IPS-18a (cell line): ENCODE measurements around the gene MAGEB1.

ENCODE experiments used
- H3K27ac ChIP-seq: one replicate; pipeline ENCODE4 v1.5.1; 2013; ENCODE audit warnings: low read length
- H3K27me3 ChIP-seq: one replicate; pipeline ENCODE4 v1.6.1; 2013; ENCODE audit warnings: mild to moderate bottlenecking, low read length; ENCODE audit not compliant: control insufficient read depth, insufficient read depth
- H3K36me3 ChIP-seq: one replicate; pipeline ENCODE4 v1.6.1; 2013; ENCODE audit warnings: low read depth, low read length; ENCODE audit not compliant: control insufficient read depth
- H3K4me1 ChIP-seq: one replicate; pipeline ENCODE4 v1.6.1; 2013; ENCODE audit warnings: low read depth, low read length; ENCODE audit not compliant: control insufficient read depth
- H3K4me3 ChIP-seq: one replicate; pipeline ENCODE4 v1.5.1; 2013; ENCODE audit warnings: low read length
- H3K9ac ChIP-seq: one replicate; pipeline ENCODE4 v1.6.1; 2013; ENCODE audit warnings: mild to moderate bottlenecking, low read length, moderate library complexity
- H3K9me3 ChIP-seq: one replicate; pipeline ENCODE4 v1.6.1; 2013; ENCODE audit warnings: low read depth, low read length; ENCODE audit not compliant: control insufficient read depth

Gene MAGEB1

DNA sequence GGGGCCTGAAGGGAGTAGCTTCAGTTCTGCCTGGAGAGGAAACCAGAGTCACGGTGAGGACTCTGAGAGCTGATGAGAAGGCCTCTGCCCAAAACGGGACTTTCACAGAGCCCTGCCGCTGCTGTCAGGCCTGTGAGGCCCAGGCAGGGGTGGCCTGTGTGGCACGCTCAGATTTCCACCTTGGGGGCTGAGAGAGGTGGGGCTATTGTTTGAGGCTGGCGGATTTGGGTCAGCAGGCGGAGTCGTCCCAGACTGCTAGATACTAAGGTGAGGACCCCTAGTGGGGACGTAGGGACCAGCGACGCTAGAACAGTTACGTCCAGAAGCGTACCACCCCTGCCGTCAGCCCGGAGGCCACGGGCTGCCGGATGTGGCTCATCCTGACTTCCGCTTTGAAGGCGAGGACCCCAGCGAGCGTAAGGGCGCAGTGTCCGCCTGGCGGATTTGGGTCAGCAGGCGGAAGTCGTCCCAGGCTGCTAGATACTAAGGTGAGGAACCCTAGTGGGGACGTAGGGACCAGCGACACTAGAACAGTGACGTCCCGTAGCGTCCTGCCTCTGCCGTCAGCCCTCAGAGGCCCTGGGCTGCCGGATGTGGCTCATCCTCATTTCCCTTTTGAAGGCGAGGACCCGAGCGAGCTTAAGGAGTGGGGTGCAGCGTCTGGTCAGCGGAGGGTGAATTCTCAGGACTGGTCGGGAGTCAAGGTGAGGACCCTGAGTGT lies at the start of gene MAGEB1:
MAGEB1 (plus strand) TSS at position 378 of the 721 bp plus-strand sequence. CDS start 3,348 bp downstream, outside the sequence.
- no peak within 1 kb of the TSS for H3K4me3 ChIP-seq
- no peak within 1 kb of the TSS for H3K9ac ChIP-seq
- no peak within 1 kb of the TSS for H3K27ac ChIP-seq
- H3K4me1 ChIP-seq: no peaks in the 10 kb centered on the region
- no peaks in the 10 kb centered on the region for H3K36me3 ChIP-seq
- H3K9me3 ChIP-seq: peaks cover 12% of the 10 kb centered on the region
- H3K27me3 ChIP-seq: no peaks in the 10 kb centered on the region

DNA sequence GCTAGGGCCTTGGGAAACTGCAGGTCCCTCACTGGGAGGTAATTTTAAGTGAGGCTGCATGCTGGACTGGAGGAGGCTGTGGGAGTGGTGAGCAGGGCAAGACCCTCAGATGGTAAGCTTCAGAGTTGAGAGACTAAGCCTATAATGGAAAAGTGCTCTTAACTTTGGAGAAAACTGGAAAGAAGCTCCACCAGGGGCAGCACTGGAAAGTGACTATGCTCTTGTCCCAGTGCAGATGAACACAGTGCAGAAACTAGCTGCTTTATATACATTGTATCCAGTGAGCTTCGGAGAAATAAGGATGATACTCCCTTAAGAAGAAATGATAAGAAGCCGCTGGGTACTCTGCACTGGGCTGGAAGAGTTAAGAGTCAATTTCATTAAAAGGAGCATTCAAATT lies 34.8 kb upstream of the MAGEB1 start:
- Histone ChIP-seq H3K4me1 (no peaks in the 10 kb centered on the region), H3K9ac (no peak overlapping the region), H3K27me3 (no peaks in the 10 kb centered on the region), H3K27ac (no peak overlapping the region), H3K36me3 (no peaks in the 10 kb centered on the region), H3K9me3 (peaks cover 15% of the 10 kb centered on the region), H3K4me3 (no peak overlapping the region)

GRCh38 chrX:30215357-30215843 lies 31.5 kb upstream of the MAGEB1 start, which contains the start of gene MAGEB2:
TSS of gene MAGEB2 (plus strand) at chrX:30215563. CDS start at chrX:30218581, 3,018 bp downstream.
- H3K9ac ChIP-seq: no peak within 1 kb of the TSS
- no peaks in the 10 kb centered on the region for H3K27me3 ChIP-seq
- H3K4me3 ChIP-seq: no peak within 1 kb of the TSS
- no peak within 1 kb of the TSS for H3K27ac ChIP-seq
- H3K36me3 ChIP-seq: no peaks in the 10 kb centered on the region
- H3K4me1 ChIP-seq: peaks cover 7% of the 10 kb centered on the region
- H3K9me3 ChIP-seq: peaks cover 12% of the 10 kb centered on the region

- H3K27ac ChIP-seq: no peak overlapping the region
- no peaks in the 10 kb centered on the region for H3K27me3 ChIP-seq
- H3K9me3 ChIP-seq: peaks cover 20% of the 10 kb centered on the region
These were observed 29.5 kb upstream of the MAGEB1 start for GRCh38 chrX:30217465-30217864.

GRCh38 chrX:30219372-30219771 lies 27.6 kb upstream of the MAGEB1 start:
- Histone ChIP-seq H3K9me3 (peaks cover 22% of the 10 kb centered on the region), H3K4me1 (peaks cover 7% of the 10 kb centered on the region), H3K27me3 (no peaks in the 10 kb centered on the region), H3K9ac (no peak overlapping the region), H3K27ac (no peak overlapping the region), H3K36me3 (no peaks in the 10 kb centered on the region), H3K4me3 (peak overlapping the region; percentile 13)

More at GRCh38 chrX:30217465-30217864, 29.5 kb upstream of the MAGEB1 start:
- Histone ChIP-seq H3K9ac (no peak overlapping the region), H3K36me3 (no peaks in the 10 kb centered on the region), H3K4me1 (peaks cover 7% of the 10 kb centered on the region), H3K4me3 (no peak overlapping the region)

GRCh38 chrX:30220661-30221060 lies 26.3 kb upstream of the MAGEB1 start:
- Histone ChIP-seq H3K4me3 (no peak overlapping the region), H3K36me3 (no peaks in the 10 kb centered on the region), H3K4me1 (peaks cover 7% of the 10 kb centered on the region), H3K9me3 (peaks cover 22% of the 10 kb centered on the region), H3K27me3 (no peaks in the 10 kb centered on the region), H3K27ac (no peak overlapping the region), H3K9ac (no peak overlapping the region)

DNA sequence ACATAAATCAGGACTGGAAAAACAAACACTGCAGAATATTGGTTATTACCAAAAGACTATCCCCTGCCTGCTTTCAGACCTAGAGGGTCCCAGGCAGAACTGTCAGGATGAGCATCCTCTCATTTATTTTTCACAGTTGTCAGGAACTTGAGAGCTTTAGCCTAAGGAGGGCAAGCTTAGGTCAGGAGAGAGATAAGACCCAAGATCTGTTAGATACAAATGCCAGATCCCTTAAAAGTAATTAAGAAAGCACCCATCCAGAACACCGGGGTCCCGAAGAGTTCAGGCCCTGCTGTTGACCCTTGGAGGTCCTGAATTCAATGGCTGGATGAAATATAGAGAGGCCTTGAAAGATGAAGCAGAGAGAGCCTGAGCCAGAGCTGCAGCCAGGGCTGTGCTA lies 22.4 kb upstream of the MAGEB1 start:
- no peak overlapping the region for H3K4me3 ChIP-seq
- peaks cover 5% of the 10 kb centered on the region for H3K4me1 ChIP-seq
- H3K36me3 ChIP-seq: no peaks in the 10 kb centered on the region
- H3K9ac ChIP-seq: no peak overlapping the region
- H3K27me3 ChIP-seq: no peaks in the 10 kb centered on the region
- H3K9me3 ChIP-seq: peaks cover 24% of the 10 kb centered on the region
- H3K27ac ChIP-seq: no peak overlapping the region

DNA sequence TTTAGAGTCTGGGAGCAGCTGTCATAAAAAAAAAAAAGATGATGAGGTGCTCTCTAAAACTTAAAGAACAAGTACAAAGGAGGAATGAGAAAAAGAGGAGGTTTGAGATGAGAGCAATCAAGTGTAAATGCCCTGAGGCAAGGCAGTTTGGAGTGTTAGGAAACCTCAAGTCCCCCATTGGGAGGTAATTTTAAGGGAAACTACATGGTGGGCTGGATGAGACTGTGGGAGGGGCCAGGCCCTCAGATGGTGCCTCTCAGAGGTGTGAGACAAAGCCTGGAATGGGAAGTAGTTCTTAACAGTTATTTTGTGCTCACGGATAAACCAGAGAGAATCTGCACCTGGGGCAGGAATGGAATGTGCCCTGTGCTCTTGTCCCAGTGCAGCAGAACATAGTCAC lies 18.4 kb upstream of the MAGEB1 start:
- Histone ChIP-seq H3K9me3 (peaks cover 7% of the 10 kb centered on the region), H3K27ac (no peak overlapping the region), H3K27me3 (no peaks in the 10 kb centered on the region), H3K36me3 (no peaks in the 10 kb centered on the region), H3K9ac (no peak overlapping the region), H3K4me3 (no peak overlapping the region), H3K4me1 (peaks cover 5% of the 10 kb centered on the region)

DNA sequence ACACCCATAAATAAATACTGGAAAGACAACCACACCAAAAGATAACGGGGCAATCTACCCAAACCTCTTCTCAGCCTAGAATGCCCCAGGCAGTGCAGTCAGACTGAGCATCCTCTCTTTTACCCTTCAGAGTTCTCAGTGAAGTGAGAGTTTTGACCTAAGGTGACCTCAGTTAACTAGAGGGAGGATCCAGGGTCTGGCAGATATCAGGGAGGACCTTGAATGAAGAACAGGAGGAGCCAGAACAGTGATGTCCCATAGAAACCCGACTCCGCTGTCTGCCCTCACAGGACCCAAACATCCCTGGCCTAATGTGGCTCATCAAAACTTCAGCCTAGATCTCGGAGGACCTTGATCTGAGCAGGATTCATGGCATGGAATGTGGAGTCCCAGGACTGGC lies 16.6 kb upstream of the MAGEB1 start, which contains the start of gene MAGEB3:
MAGEB3 (plus strand) TSS at position 263 of the 400 bp plus-strand sequence. CDS start 5,268 bp downstream, outside the sequence.
- H3K27me3 ChIP-seq: no peaks in the 10 kb centered on the region
- H3K4me1 ChIP-seq: peaks cover 5% of the 10 kb centered on the region
- peaks cover 8% of the 10 kb centered on the region for H3K9me3 ChIP-seq
- H3K27ac ChIP-seq: no peak within 1 kb of the TSS
- H3K9ac ChIP-seq: no peak within 1 kb of the TSS
- H3K4me3 ChIP-seq: no peak within 1 kb of the TSS
- no peaks in the 10 kb centered on the region for H3K36me3 ChIP-seq

- H3K27me3 ChIP-seq: no peaks in the 10 kb centered on the region
- H3K9ac ChIP-seq: no peak within 1 kb of the TSS
- H3K9me3 ChIP-seq: peaks cover 13% of the 10 kb centered on the region
- no peaks in the 10 kb centered on the region for H3K36me3 ChIP-seq
- H3K4me3 ChIP-seq: no peak within 1 kb of the TSS
- H3K4me1 ChIP-seq: no peaks in the 10 kb centered on the region
- no peak within 1 kb of the TSS for H3K27ac ChIP-seq
These were observed 5.1 kb upstream of the MAGEB1 start, which contains the start of gene MAGEB4 for GRCh38 chrX:30241724-30242415. TSS of gene MAGEB4 (plus strand) at chrX:30242000. CDS start at chrX:30242136, 136 bp downstream.

DNA sequence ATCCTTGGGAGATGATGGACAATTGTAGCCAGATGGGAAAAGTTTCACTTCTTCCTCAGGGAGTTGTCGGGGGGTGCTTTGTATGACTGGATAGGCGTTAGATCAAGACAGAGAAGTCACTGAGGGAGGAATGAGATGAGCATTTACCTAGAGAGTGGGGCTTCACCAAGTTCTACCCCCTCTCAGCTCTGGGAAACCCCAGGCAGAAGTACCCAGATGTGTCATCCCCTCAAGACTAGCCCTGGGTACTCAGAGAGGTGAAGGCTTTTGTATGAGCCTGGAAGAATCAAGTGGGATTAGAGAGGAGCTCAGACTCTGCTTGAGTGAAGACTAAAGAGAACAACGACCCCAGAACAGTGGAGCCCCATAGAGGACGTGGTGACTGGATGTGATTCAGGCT lies 1.9 kb downstream of the MAGEB1 start:
- H3K4me3 ChIP-seq: no peak overlapping the region
- H3K27ac ChIP-seq: no peak overlapping the region
- no peaks in the 10 kb centered on the region for H3K27me3 ChIP-seq
- H3K9ac ChIP-seq: no peak overlapping the region
- peaks cover 11% of the 10 kb centered on the region for H3K9me3 ChIP-seq
- H3K36me3 ChIP-seq: no peaks in the 10 kb centered on the region
- no peaks in the 10 kb centered on the region for H3K4me1 ChIP-seq
